Metanephros (tissue), 2 donors: ENCODE measurements around the gene CORO6. TPM values are rescaled to one million over a fixed set of nuclear protein-coding genes. Genes with fewer than 3 reads are reported as not detected.

Source experiments
- small RNA-seq: library from RNA; depleted of rRNA; stranded (forward); fragments of <200 nt; gene quantifications from one replicate; pipeline ENCODE3, GENCODE V24; 2014; ENCODE audit warnings: low replicate concordance
- total RNA-seq: library from RNA; depleted of rRNA; stranded (reverse); fragments of >200 nt; gene quantifications from one replicate; pipeline ENCODE4 v1.2.3, GENCODE V29; 2014

The CORO6 gene
- total RNA-seq: 21.8 TPM

DNA sequence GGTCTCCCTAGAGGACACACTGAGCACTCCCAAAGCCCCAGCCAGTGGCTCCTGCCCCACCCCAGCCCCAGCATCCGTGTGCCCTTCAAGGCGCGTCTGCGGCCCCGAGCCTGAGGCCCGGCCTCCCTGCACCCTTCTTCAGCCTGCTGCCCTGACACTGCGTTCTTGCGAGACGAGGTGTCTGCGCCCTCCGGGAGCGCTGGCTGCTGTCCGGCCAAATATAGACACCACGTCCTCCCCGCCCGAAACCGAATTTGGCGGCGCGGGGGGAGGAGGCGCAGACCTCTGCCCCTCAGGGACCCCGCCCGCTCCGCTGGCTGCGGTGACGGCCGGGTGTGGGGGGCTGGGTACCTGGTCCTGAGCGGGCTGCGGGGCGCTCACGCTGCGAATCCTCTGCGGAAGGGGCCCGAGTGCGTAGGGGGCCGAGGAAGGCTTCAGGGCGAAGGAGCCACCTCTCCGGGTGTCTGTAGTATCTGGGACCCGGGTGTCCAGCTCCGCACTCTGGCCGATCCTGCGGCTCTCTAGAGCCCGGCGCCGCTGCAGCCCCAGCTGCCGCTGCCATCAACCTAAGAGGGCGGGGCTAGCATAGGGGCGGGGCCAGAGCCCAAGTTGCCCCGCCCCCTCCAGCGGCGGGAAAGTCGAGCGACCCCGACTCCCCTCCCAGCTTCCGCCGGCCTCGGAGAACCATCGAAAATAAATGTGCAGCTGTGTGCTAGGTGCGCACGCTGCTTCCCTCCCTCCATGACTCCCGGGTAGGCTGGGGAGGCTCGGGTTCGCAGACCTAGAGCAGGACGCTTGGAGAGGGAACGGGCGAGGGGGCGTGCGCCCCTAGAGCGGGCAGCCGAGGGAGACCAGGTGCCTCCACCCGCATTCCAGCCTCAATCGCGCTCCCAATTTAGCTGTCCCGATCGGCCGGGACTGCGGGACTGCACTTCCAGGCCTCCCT is at the start of gene CORO6:
Gene CORO6 (minus strand): TSS at position 576 of the 946 bp plus-strand sequence. CDS start 1,491 bp downstream, outside the sequence.

DNA sequence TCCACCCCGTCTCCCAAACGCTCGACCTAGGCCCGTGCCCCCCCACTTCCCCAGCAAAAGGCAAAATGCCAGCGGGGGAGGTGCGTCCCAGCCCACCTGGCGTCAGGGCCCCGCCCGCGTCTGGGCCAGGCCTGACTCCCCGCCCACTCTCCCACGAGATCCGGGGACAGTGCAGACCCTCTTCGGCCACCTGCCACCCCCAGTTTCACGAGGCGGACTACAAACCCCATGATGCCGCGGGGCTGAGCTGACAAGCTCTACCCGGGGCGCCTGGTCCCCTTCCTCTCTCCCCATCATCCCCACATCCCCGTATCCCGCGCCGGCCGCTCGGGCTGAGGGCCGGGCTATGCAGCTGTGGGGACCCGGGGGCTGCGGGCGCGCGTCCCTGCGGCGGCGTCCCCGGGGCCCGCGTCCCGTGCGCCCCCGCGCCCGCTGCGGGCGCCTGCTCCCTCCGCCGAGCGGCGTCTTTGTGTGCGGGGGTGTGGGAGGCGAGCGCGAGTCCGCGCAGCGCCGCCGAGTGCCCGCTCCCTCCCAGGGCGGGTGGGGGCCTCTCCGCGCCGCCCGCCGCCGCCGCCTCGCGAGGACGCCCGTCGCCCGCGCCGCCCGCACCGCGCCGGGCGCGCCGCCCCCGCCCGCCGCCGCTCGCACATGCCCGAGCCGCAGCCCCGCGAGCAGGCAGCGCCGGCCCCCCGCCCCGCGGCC is 29.7 kb downstream of the CORO6 start, which contains the start of gene ANKRD13B:
Gene ANKRD13B (plus strand): TSS at position 283 of the 702 bp plus-strand sequence. CDS start 490 bp downstream, outside the sequence.

DNA sequence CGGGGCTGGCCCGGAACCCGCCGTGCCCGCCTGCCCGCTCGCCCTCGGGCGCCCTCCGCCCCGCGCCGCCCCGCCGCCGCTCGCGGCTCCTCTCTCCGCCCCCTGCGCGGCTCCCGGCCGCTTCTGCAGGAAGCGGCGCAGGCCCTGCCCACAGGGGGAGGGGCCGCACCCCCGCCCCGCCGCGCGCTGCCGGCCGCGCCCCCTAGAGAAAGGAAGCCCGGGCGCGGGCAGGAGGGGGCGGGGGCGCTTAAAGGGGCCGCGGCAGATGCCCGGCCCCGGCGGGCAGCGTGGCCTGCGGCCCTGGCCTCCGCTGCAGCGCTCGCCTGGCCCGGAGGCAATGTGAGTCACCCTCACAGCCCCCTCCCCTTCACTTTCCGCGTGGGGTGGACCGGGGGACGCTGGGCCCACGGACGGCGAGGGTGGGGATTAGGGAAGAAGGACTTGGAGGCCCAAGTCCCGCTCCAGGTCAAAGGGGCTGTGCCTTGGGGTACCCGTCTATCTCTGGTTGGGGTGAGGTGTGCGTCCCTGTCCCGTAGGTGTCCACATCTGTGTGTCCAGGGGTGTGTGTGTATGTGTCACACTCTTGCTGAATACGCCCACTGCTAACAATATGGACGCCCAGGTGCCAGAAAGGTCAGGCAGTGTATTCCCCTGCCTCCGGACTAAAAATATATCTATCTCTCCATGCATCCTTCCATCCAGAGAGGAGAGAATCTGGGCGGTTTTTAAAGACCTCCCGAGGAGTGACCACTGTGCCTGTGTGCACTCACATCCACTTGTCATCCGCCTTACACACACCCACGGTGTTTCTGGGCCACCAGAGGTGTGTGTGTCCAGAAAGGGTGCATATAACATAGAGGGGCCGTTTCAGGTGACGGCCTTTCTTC is 32.9 kb downstream of the CORO6 start, which contains the start of gene GIT1:
Gene GIT1 (minus strand): TSS at position 125 of the 887 bp plus-strand sequence. CDS start 270 bp downstream, outside the sequence.

DNA sequence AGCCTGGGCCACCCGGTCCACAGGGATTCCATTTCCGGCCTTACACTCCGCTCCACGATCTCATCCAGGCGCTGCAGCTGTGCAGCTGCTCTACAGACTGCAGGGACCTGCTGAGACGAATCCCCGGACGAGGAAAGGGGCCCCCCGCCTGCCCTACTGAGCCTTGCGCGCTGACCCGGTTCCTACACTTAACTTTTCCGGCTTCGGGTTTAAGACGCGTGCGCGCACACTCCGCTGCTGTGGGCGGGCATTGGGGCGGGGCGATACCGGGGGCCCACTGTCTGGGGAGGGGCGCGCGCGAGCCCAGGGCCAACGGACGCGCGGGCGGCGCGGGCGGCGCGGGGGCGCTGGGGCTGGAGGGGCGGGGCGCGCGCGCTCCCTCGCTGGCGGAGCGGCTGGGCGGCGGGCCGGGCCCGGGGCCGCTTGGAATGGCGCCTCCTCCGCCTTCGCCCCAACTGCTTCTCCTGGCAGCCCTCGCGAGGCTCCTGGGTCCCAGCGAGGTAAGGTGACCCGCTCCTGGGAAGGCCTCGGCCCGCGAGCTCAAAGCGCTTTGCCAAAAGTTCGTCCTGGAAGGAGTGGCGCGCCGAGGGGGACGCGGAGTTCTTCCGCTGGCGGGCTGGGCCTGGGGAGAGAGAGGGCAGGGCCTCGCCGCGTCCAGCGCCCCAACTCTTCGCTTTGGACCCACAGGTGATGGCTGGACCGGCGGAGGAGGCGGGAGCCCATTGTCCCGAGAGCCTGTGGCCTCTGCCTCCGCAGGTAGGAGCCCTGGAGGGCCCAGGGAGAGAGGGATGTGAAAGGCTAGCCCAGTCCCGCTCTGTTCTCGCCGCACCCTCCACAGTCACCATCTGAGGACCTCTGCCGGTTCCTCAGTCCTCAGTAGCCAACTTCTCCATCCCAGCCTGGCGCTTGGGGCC is 54.1 kb downstream of the CORO6 start, which contains the start of gene TP53I13:
Gene TP53I13 (plus strand): TSS at position 371 of the 914 bp plus-strand sequence. CDS start 58 bp downstream, at position 429.

GRCh38 chr17:29566473-29567303 is 56.0 kb downstream of the CORO6 start, which contains the start of gene ABHD15:
Gene ABHD15, minus strand, starts transcription at chr17:29567037. Its CDS starts 71 bp downstream, at chr17:29566966.

Small RNA genes within 50 kb of the gene (small RNA-seq; reads per million reads assigned to genes)
- gene RNU6-920P: not detected

Other genes with a start within 250 kb of the CORO6 start
- 51.2 TPM for gene TAOK1, start 232.5 kb downstream of the CORO6 start, total RNA-seq
- 7.4 TPM for gene ABHD15, start 55.9 kb downstream of the CORO6 start, total RNA-seq
- gene TP53I13, start 54.2 kb downstream of the CORO6 start, total RNA-seq: 41.9 TPM
- gene GIT1, start 33.3 kb downstream of the CORO6 start, total RNA-seq: 29.2 TPM
- 20.8 TPM for gene ANKRD13B, start 29.8 kb downstream of the CORO6 start, total RNA-seq